Stimulated activated naive CD8-positive, alpha-beta T cell treated with anti-CD3 and anti-CD28 coated beads, Interleukin-15, Interleukin-2, amounts not matched to agents 100 U/mL and 50 U/mL, for 24 hours (primary cell): ENCODE results near the gene TMEM220.
"Not testable (repeated sequence)": the region's sequence is repeated elsewhere in the genome, so short reads cannot be mapped to it uniquely, and the experiment has no call there.

Experiments used
- ATAC-seq: fragments of 150-1000 bp; cut with Tn5 transposase; one replicate; pipeline ENCODE4 v1.10.0; 2021
- DNase-seq: peaks from one replicate; pipeline ENCODE4 v3.0.0; 2021

TMEM220 gene

GRCh38 chr17:10728331-10728892, 1.4 kb downstream of the TMEM220 start:
- no peak for DNase-seq
- ATAC-seq, result no peak

GRCh38 chr17:10727192-10727591, 2.6 kb downstream of the TMEM220 start:
- ATAC-seq, result peak; percentile 55
- DNase-seq, result no peak

- ATAC-seq (no peak), DNase-seq (no peak)
Observed at GRCh38 chr17:10726196-10726595, 3.6 kb downstream of the TMEM220 start.

- DNase-seq, result no peak
- no peak for ATAC-seq
Observed at GRCh38 chr17:10725262-10725661, 4.6 kb downstream of the TMEM220 start.

GRCh38 chr17:10724546-10725195, 5.2 kb downstream of the TMEM220 start:
- DNase-seq (no peak), ATAC-seq (no peak)

GRCh38 chr17:10718547-10718946, 11.3 kb downstream of the TMEM220 start:
- ATAC-seq (no peak), DNase-seq (no peak)

GRCh38 chr17:10716218-10716617, 13.6 kb downstream of the TMEM220 start:
- ATAC-seq (no peak), DNase-seq (no peak)

- ATAC-seq, result no peak
- DNase-seq, result no peak
Observed at GRCh38 chr17:10713318-10713717, 16.5 kb downstream of the TMEM220 start.

GRCh38 chr17:10705727-10706126, 24.1 kb downstream of the TMEM220 start:
- ATAC-seq, result no peak
- no peak for DNase-seq

GRCh38 chr17:10702574-10702973, 27.2 kb downstream of the TMEM220 start:
- ATAC-seq, result no peak

GRCh38 chr17:10699856-10700255, 30.0 kb downstream of the TMEM220 start:
- ATAC-seq (no peak), DNase-seq (no peak)

More at GRCh38 chr17:10702574-10702973, 27.2 kb downstream of the TMEM220 start:
- no peak for DNase-seq

- ATAC-seq (no peak), DNase-seq (no peak)
Observed at GRCh38 chr17:10698096-10698818, 31.6 kb downstream of the TMEM220 start.

- ATAC-seq (peak; percentile 99), DNase-seq (peak; percentile 91)
Observed at GRCh38 chr17:10697092-10698081, 32.4 kb downstream of the TMEM220 start, which contains the start of the genes ADPRM and SCO1. Gene ADPRM, plus strand, starts transcription at chr17:10697594. Its CDS starts 7,333 bp downstream, at chr17:10704927. Gene SCO1, minus strand, starts transcription at chr17:10697533. Its CDS starts 26 bp downstream, at chr17:10697507.

- not testable (repeated sequence) for ATAC-seq, DNase-seq
Observed at GRCh38 chr17:10695875-10696407, 33.9 kb downstream of the TMEM220 start.

- no peak for DNase-seq
- ATAC-seq, result no peak
Observed at GRCh38 chr17:10687499-10687898, 42.3 kb downstream of the TMEM220 start.

- no peak for ATAC-seq
- no peak for DNase-seq
Observed at GRCh38 chr17:10683853-10684252, 46.0 kb downstream of the TMEM220 start.

- no peak for DNase-seq
- no peak for ATAC-seq
Observed at GRCh38 chr17:10681866-10682446, 47.9 kb downstream of the TMEM220 start.

- no peak for DNase-seq
- ATAC-seq, result no peak
Observed at GRCh38 chr17:10674704-10675103, 55.1 kb downstream of the TMEM220 start.

- no peak for ATAC-seq
Observed at GRCh38 chr17:10673312-10673711, 56.5 kb downstream of the TMEM220 start.

GRCh38 chr17:10668775-10669174, 61.0 kb downstream of the TMEM220 start:
- DNase-seq (no peak), ATAC-seq (no peak)

More at GRCh38 chr17:10673312-10673711, 56.5 kb downstream of the TMEM220 start:
- no peak for DNase-seq

- DNase-seq (no peak), ATAC-seq (no peak)
Observed at GRCh38 chr17:10666906-10667305, 62.9 kb downstream of the TMEM220 start.
